Nasal cavity respiratory epithelium epithelial cell of viscerocranial mucosa (primary cell): ENCODE results near the gene RNASE13. TPM values are rescaled to one million over a fixed set of nuclear protein-coding genes. Genes with fewer than 3 reads are reported as not detected.

Source experiments
- total RNA-seq: library from RNA; depleted of rRNA; stranded (reverse); fragments of >200 nt; gene quantifications from 2 replicates; pipeline ENCODE4 v1.2.3, GENCODE V29; 2014

The RNASE13 gene
- total RNA-seq, result not detected in 2 replicates

DNA sequence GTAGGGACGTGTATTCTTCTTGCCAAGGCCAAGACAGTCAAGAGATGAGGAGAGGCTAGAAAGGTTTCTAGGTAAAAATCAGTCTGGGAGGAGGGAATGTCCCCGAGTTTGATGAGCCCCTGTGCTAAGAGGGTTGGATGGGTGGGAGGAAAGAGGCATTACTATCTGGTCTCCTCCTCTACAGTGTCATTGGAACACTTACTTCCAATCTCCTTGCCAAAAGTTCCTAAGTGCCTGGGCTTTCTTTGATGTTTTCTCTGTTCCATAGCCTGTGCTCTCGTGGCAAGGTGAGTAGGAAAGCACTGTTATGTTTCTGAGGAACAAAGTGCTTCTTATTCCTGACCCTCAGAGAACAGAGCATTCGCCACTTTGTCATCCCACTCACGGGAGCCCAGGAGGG lies at the start of gene RNASE13:
TSS of gene RNASE13 (minus strand) at position 101 of the 400 bp plus-strand sequence. CDS start 519 bp downstream, outside the sequence.

GRCh38 chr14:21070083-21070609 lies 35.5 kb upstream of the RNASE13 start, which contains the start of gene ARHGEF40:
ARHGEF40 (plus strand) TSS chr14:21070304; CDS start chr14:21070397, 93 bp downstream.

DNA sequence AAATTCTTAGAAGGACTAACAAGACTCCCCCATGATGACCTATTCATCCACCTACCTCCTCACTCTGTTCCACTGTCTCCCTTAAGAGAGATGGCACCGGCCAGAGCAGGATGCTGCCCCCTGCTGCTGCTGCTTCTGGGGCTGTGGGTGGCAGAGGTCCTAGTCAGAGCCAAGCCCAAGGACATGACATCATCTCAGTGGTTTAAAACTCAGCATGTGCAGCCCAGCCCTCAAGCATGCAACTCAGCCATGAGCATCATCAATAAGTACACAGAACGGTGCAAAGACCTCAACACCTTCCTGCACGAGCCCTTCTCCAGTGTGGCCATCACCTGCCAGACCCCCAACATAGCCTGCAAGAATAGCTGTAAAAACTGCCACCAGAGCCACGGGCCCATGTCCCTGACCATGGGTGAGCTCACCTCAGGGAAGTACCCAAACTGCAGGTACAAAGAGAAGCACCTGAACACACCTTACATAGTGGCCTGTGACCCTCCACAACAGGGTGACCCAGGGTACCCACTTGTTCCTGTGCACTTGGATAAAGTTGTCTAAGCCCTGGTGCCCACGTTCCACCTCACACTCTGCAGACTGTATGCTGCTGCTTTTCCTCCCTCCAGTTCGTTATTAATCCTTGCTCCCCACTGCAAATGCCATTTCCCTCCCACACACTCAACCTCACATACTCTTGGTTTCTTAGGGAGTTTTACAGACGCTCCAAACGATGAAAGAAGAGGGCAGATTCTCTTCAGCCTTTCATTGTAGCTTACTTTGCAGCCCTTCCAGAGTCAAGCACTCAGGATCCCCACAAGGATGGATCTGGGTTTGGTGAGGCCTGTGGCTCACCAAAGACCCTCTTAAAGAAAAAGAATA lies 23.4 kb upstream of the RNASE13 start, which contains the start of gene RNASE8:
TSS of gene RNASE8 (plus strand) at position 20 of the 873 bp plus-strand sequence. CDS start at position 91, 71 bp downstream.

DNA sequence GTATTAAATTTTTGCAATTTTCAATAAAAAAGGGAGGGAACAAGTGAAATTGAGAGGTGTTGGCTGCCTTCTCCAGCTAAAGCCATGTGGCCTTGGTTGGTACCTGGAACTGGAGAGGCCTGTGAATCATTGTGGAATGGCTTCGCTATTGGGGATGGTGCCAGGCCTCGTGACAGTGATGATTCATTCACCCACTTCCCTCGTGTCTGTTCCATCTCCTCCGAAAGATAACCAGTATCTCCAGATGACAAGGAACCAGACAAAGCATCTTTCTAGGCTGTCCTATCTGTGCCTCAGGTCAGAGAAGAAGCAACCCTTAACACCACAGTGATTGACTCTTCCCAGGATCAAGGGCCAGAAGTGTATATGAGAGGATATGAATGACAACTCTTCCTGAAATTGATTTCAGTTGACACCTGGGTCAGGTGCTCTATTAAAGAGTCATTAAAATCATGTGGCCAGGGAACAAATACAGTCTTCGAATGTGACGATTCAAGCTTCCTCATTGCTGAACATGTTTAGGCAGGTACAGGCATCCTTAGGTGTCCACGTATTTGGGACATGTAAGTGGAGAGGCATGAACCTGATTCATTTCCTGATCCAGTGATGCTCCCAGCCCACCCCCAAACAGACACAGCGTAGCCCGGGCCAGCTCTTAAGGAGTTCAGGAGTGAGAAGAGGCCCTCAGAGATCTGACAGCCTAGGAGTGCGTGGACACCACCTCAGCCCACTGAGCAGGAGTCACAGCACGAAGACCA lies 7.2 kb upstream of the RNASE13 start, which contains the start of gene RNASE7:
TSS of gene RNASE7 (plus strand) at position 687 of the 758 bp plus-strand sequence. CDS start 631 bp downstream, outside the sequence.

GRCh38 chr14:21029917-21030316 lies 4.7 kb downstream of the RNASE13 start, which contains the start of gene TPPP2:
TPPP2 (plus strand) TSS chr14:21030217; CDS start chr14:21030582, 365 bp downstream.

GRCh38 chr14:21024585-21025370 lies 9.8 kb downstream of the RNASE13 start, which contains the start of gene NDRG2:
NDRG2 (minus strand) TSS chr14:21025061; CDS start chr14:21023315, 1,746 bp downstream.

GRCh38 chr14:20998674-20999366 lies 35.8 kb downstream of the RNASE13 start, which contains the start of gene SLC39A2:
SLC39A2 (plus strand) TSS chr14:20999293; CDS start chr14:20999447, 154 bp downstream.

GRCh38 chr14:20989787-20990600 lies 44.6 kb downstream of the RNASE13 start, which contains the start of gene METTL17:
METTL17 (plus strand) TSS chr14:20989980; CDS start chr14:20990003, 23 bp downstream.

Other genes with a start within 250 kb of the RNASE13 start
- not detected in 2 replicates for gene RNASE1, start 232.0 kb downstream of the RNASE13 start, total RNA-seq
- not detected in 2 replicates for gene RNASE3, start 143.4 kb downstream of the RNASE13 start, total RNA-seq
- gene RNASE2, start 79.3 kb downstream of the RNASE13 start, total RNA-seq, result not detected in 2 replicates
- gene METTL17, start 44.8 kb downstream of the RNASE13 start, total RNA-seq, result 37.7 and 51.3 TPM in 2 replicates
- 0.64 and 1.0 TPM in 2 replicates for gene SLC39A2, start 35.5 kb downstream of the RNASE13 start, total RNA-seq
- 15.4 and 33.4 TPM in 2 replicates for gene NDRG2, start 9.7 kb downstream of the RNASE13 start, total RNA-seq
- not detected in 2 replicates for gene TPPP2, start 4.6 kb downstream of the RNASE13 start, total RNA-seq
- 19.9 and 33.8 TPM in 2 replicates for gene RNASE7, start 7.6 kb upstream of the RNASE13 start, total RNA-seq
- gene RNASE8, start 23.0 kb upstream of the RNASE13 start, total RNA-seq, result not detected in 2 replicates
- gene ARHGEF40, start 35.5 kb upstream of the RNASE13 start, total RNA-seq, result 4.1 and 20.6 TPM in 2 replicates
- 15.4 and 18.2 TPM in 2 replicates for gene ZNF219, start 63.8 kb upstream of the RNASE13 start, total RNA-seq
- gene TMEM253, start 66.3 kb upstream of the RNASE13 start, total RNA-seq, result under 0.01 and 0.28 TPM in 2 replicates
- not detected in 2 replicates for gene OR5AU1, start 121.3 kb upstream of the RNASE13 start, total RNA-seq
- gene HNRNPC, start 234.6 kb upstream of the RNASE13 start, total RNA-seq, result 641 and 1,200 TPM in 2 replicates
- gene RPGRIP1, start 245.3 kb upstream of the RNASE13 start, total RNA-seq, result not detected in 2 replicates